Hematopoietic multipotent progenitor cell treated with erythropoietin and hydrocortisone succinate and interleukin-3 and kit ligand, for 8 days (in vitro differentiated cells): ENCODE data around the gene CSF3.

Experiments
- DNase-seq: peaks from one replicate; pipeline ENCODE4 v3.0.0-alpha.2; 2015

The CSF3 gene

GRCh38 chr17:40025991-40026815 is 11.0 kb downstream of the CSF3 start:
- DNase-seq, result no peak

- DNase-seq, result peak; percentile 88
Observed at GRCh38 chr17:40026816-40027613, 11.8 kb downstream of the CSF3 start.

GRCh38 chr17:40027614-40028012 is 12.4 kb downstream of the CSF3 start:
- DNase-seq, result no peak

- DNase-seq, result no peak
Observed at GRCh38 chr17:40028595-40028994, 13.4 kb downstream of the CSF3 start.

- no peak for DNase-seq
Observed at GRCh38 chr17:40031706-40032105, 16.5 kb downstream of the CSF3 start.

- no peak for DNase-seq
Observed at GRCh38 chr17:40032322-40033320, 17.4 kb downstream of the CSF3 start.

GRCh38 chr17:40033339-40033738 is 18.1 kb downstream of the CSF3 start:
- DNase-seq, result no peak

- no peak for DNase-seq
Observed at GRCh38 chr17:40034426-40035161, 19.4 kb downstream of the CSF3 start.

GRCh38 chr17:40035162-40035559 is 19.9 kb downstream of the CSF3 start:
- DNase-seq, result peak; percentile 20

GRCh38 chr17:40038882-40039513 is 23.8 kb downstream of the CSF3 start:
- peak; percentile 49 for DNase-seq

GRCh38 chr17:40041196-40041595 is 26.0 kb downstream of the CSF3 start:
- DNase-seq, result no peak

GRCh38 chr17:40056379-40057015 is 41.3 kb downstream of the CSF3 start:
- DNase-seq, result peak; percentile 22

GRCh38 chr17:40058186-40058784 is 43.0 kb downstream of the CSF3 start:
- peak; percentile 2 for DNase-seq

GRCh38 chr17:40058865-40059264 is 43.6 kb downstream of the CSF3 start:
- DNase-seq, result no peak

GRCh38 chr17:40059729-40060475 is 44.7 kb downstream of the CSF3 start:
- peak; percentile 0 for DNase-seq

- peak; percentile 0 for DNase-seq
Observed at GRCh38 chr17:40060887-40061608, 45.8 kb downstream of the CSF3 start.

GRCh38 chr17:40061609-40062038 is 46.4 kb downstream of the CSF3 start:
- DNase-seq, result peak; percentile 1

GRCh38 chr17:40062329-40063186 is 47.3 kb downstream of the CSF3 start, which contains the start of gene THRA:
Gene THRA (plus strand): TSS chr17:40062965. CDS start chr17:40074489, 11,524 bp downstream.
- DNase-seq, result peak; percentile 63
